Measurements from ENCODE around the gene GCSH. TPM values are rescaled to one million over a fixed set of nuclear protein-coding genes. Genes with fewer than 3 reads are reported as not detected.

GCSH gene
- polyA plus RNA-seq, 3 donors = 0.77 to 2.0 (median 1.0) TPM

DNA sequence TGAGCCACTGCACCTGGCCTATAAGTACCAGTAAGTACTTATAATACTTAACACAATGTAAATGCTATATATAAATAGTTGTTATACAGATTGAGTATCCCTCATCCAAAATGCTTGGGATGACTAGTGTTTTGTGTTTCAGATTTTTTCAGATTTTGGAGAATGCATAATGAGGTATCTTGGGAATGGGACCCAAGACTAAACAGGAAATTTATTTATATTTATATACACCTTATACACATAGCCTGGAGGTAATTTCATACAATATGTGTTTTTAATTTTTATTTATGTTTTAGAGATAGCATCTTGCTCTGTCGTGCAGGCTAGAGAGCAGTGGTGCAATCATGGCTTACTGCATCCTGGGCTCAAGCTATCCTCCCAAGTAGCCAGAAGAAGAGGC is 9.8 kb upstream of the GCSH start:
- Histone ChIP-seq H3K36me3 (replicated peaks in 1 of 2; ENCODE audit: control insufficient read depth in 1 of 2, insufficient read depth in 2 of 2, low read length in 2 of 2) (no peaks in the 10 kb centered on the region), H3K9me3 (replicated peaks in 1 of 2; ENCODE audit: control insufficient read depth in 1 of 2, insufficient read depth in 1 of 2, low read length in 2 of 2) (no peaks in the 10 kb centered on the region), H3K79me2 (ENCODE audit: insufficient read depth, low read length) (no peaks in the 10 kb centered on the region), H3K9ac (ENCODE audit: insufficient read depth, low read length, poor library complexity, severe bottlenecking) (no peak overlapping the region), H2AFZ (ENCODE audit: insufficient read depth, low read depth, low read length, poor library complexity, severe bottlenecking) (no peak overlapping the region), H3K27me3 (ENCODE audit: control insufficient read depth in 2 of 2, insufficient read depth in 2 of 2, low read length in 2 of 2) (no peaks in the 10 kb centered on the region), H4K20me1 (ENCODE audit: insufficient read depth, low read length) (no peaks in the 10 kb centered on the region), H3K4me2 (replicated peaks; ENCODE audit: extremely low read depth, low read length, poor library complexity, severe bottlenecking) (no peak overlapping the region), H3K4me1 (ENCODE audit: control insufficient read depth in 1 of 2, insufficient read depth in 2 of 2, low read length in 2 of 2) (no peaks in the 10 kb centered on the region), H3K4me3 (replicated peaks in 1 of 3; ENCODE audit: low read depth in 2 of 3, low read length in 3 of 3) (no peak overlapping the region), H3K27ac (ENCODE audit: low read depth in 1 of 2, low read length in 2 of 2) (no peak overlapping the region)
- H3K9me3 Mint-ChIP-seq = peaks cover 0 to 2% (median 0%) of the 10 kb centered on the region in 7 donors
- TF ChIP-seq, protein P1, sequence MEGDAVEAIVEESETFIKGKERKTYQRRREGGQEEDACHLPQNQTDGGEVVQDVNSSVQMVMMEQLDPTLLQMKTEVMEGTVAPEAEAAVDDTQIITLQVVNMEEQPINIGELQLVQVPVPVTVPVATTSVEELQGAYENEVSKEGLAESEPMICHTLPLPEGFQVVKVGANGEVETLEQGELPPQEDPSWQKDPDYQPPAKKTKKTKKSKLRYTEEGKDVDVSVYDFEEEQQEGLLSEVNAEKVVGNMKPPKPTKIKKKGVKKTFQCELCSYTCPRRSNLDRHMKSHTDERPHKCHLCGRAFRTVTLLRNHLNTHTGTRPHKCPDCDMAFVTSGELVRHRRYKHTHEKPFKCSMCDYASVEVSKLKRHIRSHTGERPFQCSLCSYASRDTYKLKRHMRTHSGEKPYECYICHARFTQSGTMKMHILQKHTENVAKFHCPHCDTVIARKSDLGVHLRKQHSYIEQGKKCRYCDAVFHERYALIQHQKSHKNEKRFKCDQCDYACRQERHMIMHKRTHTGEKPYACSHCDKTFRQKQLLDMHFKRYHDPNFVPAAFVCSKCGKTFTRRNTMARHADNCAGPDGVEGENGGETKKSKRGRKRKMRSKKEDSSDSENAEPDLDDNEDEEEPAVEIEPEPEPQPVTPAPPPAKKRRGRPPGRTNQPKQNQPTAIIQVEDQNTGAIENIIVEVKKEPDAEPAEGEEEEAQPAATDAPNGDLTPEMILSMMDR (IDR thresholded peaks at IDR 0.05) = no peak
- H3K36me3 Mint-ChIP-seq = no peaks in the 10 kb centered on the region
- 86% methylated on average over 1 of the region's 1 CpG for WGBS (ENCODE audit: insufficient coverage)
- H3K4me3 Mint-ChIP-seq = no peak overlapping the region
- no peak for DNase-seq
- no peaks in the 10 kb centered on the region for H3K4me1 Mint-ChIP-seq
- intact Hi-C loops (cut with micrococcal nuclease) = no loop called here
- no peak overlapping the region for H3K27ac Mint-ChIP-seq
- H3K27me3 Mint-ChIP-seq (ENCODE audit: low read depth in 3 of 3) = peaks cover 4 to 13% (median 7%) of the 10 kb centered on the region in 3 donors

DNA sequence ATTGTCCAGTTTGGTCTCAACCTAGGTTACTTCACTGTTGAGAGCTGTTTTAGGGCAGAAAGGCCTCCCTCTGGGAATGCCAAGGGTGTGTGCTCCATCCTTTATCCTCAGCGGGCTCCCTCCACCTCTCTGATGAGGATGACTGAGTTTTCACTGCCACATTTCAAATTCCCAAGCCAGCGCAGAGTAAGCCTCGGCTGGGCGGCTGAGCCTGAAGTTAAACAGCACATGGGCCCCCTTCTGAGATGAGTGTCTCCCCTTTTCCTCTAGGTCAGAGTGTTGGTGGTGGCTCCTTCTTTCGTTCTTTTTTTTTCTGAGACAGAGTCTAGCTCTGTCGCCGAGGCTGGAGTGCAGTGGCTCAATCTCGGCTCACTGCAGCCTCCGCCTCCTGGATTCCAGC is 5.5 kb upstream of the GCSH start:
- Histone ChIP-seq H3K36me3 (replicated peaks in 1 of 2; ENCODE audit: control insufficient read depth in 1 of 2, insufficient read depth in 2 of 2, low read length in 2 of 2) (no peaks in the 10 kb centered on the region), H3K79me2 (ENCODE audit: insufficient read depth, low read length) (no peaks in the 10 kb centered on the region), H3K4me3 (replicated peaks in 1 of 3; ENCODE audit: low read depth in 2 of 3, low read length in 3 of 3) (no peak overlapping the region), H3K9me3 (replicated peaks in 1 of 2; ENCODE audit: control insufficient read depth in 1 of 2, insufficient read depth in 1 of 2, low read length in 2 of 2) (no peaks in the 10 kb centered on the region), H3K4me1 (ENCODE audit: control insufficient read depth in 1 of 2, insufficient read depth in 2 of 2, low read length in 2 of 2) (peaks cover 2 to 3% of the 10 kb centered on the region in 2 donors), H3K27me3 (ENCODE audit: control insufficient read depth in 2 of 2, insufficient read depth in 2 of 2, low read length in 2 of 2) (no peaks in the 10 kb centered on the region), H2AFZ (ENCODE audit: insufficient read depth, low read depth, low read length, poor library complexity, severe bottlenecking) (no peak overlapping the region), H4K20me1 (ENCODE audit: insufficient read depth, low read length) (no peaks in the 10 kb centered on the region), H3K9ac (ENCODE audit: insufficient read depth, low read length, poor library complexity, severe bottlenecking) (no peak overlapping the region), H3K4me2 (replicated peaks; ENCODE audit: extremely low read depth, low read length, poor library complexity, severe bottlenecking) (no peak overlapping the region), H3K27ac (ENCODE audit: low read depth in 1 of 2, low read length in 2 of 2) (no peak overlapping the region)
- Mint-ChIP-seq H3K4me1 (peaks cover 3% of the 10 kb centered on the region), H3K9me3 (peaks cover 0 to 2% (median 0%) of the 10 kb centered on the region in 7 donors), H3K4me3 (no peak overlapping the region), H3K27me3 (ENCODE audit: low read depth in 3 of 3) (peaks cover 3 to 9% (median 5%) of the 10 kb centered on the region in 3 donors), H3K27ac (no peak overlapping the region), H3K36me3 (no peaks in the 10 kb centered on the region)
- DNase-seq = no peak
- WGBS (ENCODE audit: insufficient coverage) = 92% methylated on average over 4 of the region's 9 CpGs
- intact Hi-C loops (cut with micrococcal nuclease) = no loop called here
- TF ChIP-seq, protein P1 (IDR thresholded peaks at IDR 0.05) = no peak

All from CD14-positive monocyte (primary cell).